Endometrium (tissue), 2 donors: Measurements from ENCODE around the gene SUPV3L1.

Experiments used
- FAIRE-seq: peaks from 2 replicates; lab custom pipeline; 2012; peaks lifted over from hg19 to GRCh38; lab: Jason Lieb, UNC
- donor health status: control.
- donor health status: control.

SUPV3L1 gene

GRCh38 chr10:69202332-69202731 is 22.3 kb downstream of the SUPV3L1 start:
- no peak for FAIRE-seq

GRCh38 chr10:69208761-69209160 is 28.7 kb downstream of the SUPV3L1 start:
- FAIRE-seq: no peak

GRCh38 chr10:69209787-69210484 is 29.9 kb downstream of the SUPV3L1 start:
- no peak for FAIRE-seq

GRCh38 chr10:69211104-69211503 is 31.1 kb downstream of the SUPV3L1 start:
- no peak for FAIRE-seq

- FAIRE-seq: no peak
Measured at GRCh38 chr10:69211524-69211923, 31.5 kb downstream of the SUPV3L1 start.

- no peak for FAIRE-seq
Measured at GRCh38 chr10:69213591-69214311, 33.7 kb downstream of the SUPV3L1 start.

- FAIRE-seq: no peak
Measured at GRCh38 chr10:69214666-69215131, 34.7 kb downstream of the SUPV3L1 start.

GRCh38 chr10:69215405-69216171 is 35.6 kb downstream of the SUPV3L1 start:
- FAIRE-seq: no peak

- FAIRE-seq: no peak
Measured at GRCh38 chr10:69216577-69217118, 36.6 kb downstream of the SUPV3L1 start.

- no peak for FAIRE-seq
Measured at GRCh38 chr10:69217119-69217754, 37.2 kb downstream of the SUPV3L1 start.

GRCh38 chr10:69218831-69219230 is 38.8 kb downstream of the SUPV3L1 start:
- no peak for FAIRE-seq

GRCh38 chr10:69220041-69220451 is 40.0 kb downstream of the SUPV3L1 start, which contains the start of gene HKDC1:
Gene HKDC1 (plus strand): TSS chr10:69220332. CDS start chr10:69220436, 104 bp downstream.
- FAIRE-seq: no peak

GRCh38 chr10:69220507-69220906 is 40.5 kb downstream of the SUPV3L1 start:
- FAIRE-seq: no peak

GRCh38 chr10:69222157-69223027 is 42.4 kb downstream of the SUPV3L1 start:
- FAIRE-seq: no peak

- no peak for FAIRE-seq
Measured at GRCh38 chr10:69223028-69223342, 43.0 kb downstream of the SUPV3L1 start.

- no peak for FAIRE-seq
Measured at GRCh38 chr10:69224862-69225657, 45.0 kb downstream of the SUPV3L1 start.

- no peak for FAIRE-seq
Measured at GRCh38 chr10:69225681-69226080, 45.6 kb downstream of the SUPV3L1 start.

- no peak for FAIRE-seq
Measured at GRCh38 chr10:69226919-69227450, 47.0 kb downstream of the SUPV3L1 start.

GRCh38 chr10:69228151-69228550 is 48.1 kb downstream of the SUPV3L1 start:
- no peak for FAIRE-seq

GRCh38 chr10:69229616-69229916 is 49.5 kb downstream of the SUPV3L1 start:
- no peak for FAIRE-seq
